Skeletal muscle tissue (tissue), 4 donors: Measurements from ENCODE around the gene RARG. TPM values are rescaled to one million over a fixed set of nuclear protein-coding genes. Genes with fewer than 3 reads are reported as not detected.

Experiments
- H3K27ac ChIP-seq: one replicate; pipeline ENCODE4 v1.7.0; 2013; ENCODE audit warnings: mild to moderate bottlenecking, low read depth, low read length, inconsistent platforms
- H3K27me3 ChIP-seq, 3 donors: one replicate each; pipeline ENCODE4 v1.7.0; 2013; ENCODE audit warnings: low read length in 3 of 3; ENCODE audit not compliant: control insufficient read depth in 3 of 3, insufficient read depth in 3 of 3
- H3K36me3 ChIP-seq, 3 donors: one replicate each; pipeline ENCODE4 v1.7.0; 2013; ENCODE audit warnings: low read length in 3 of 3; ENCODE audit not compliant: control insufficient read depth in 3 of 3, insufficient read depth in 3 of 3
- H3K4me1 ChIP-seq, 3 donors: one replicate each; pipeline ENCODE4 v1.7.0; 2013; ENCODE audit warnings: low read length in 3 of 3, mild to moderate bottlenecking in 3 of 3; ENCODE audit not compliant: control insufficient read depth in 3 of 3, insufficient read depth in 3 of 3
- H3K4me3 ChIP-seq, 3 donors: one replicate each; pipeline ENCODE4 v1.7.0; 2013; ENCODE audit warnings: low read length in 3 of 3
- H3K9ac ChIP-seq, 3 donors: one replicate each; pipeline ENCODE4 v1.7.0; 2013; ENCODE audit warnings: low read length in 3 of 3, mild to moderate bottlenecking in 3 of 3, moderate library complexity in 2 of 3, low read depth in 1 of 3
- H3K9me3 ChIP-seq, 3 donors: one replicate each; pipeline ENCODE4 v1.7.0; 2013; ENCODE audit warnings: low read length in 3 of 3; ENCODE audit not compliant: control insufficient read depth in 3 of 3
- total RNA-seq: library from RNA; depleted of rRNA; stranded (reverse); fragments of >200 nt; gene quantifications from one replicate; pipeline ENCODE4 v1.2.3, GENCODE V29; 2014
- donor health status: Osteomylitis.

RARG gene
- total RNA-seq, 1 donor from 2014 or later = 12.5 TPM

DNA sequence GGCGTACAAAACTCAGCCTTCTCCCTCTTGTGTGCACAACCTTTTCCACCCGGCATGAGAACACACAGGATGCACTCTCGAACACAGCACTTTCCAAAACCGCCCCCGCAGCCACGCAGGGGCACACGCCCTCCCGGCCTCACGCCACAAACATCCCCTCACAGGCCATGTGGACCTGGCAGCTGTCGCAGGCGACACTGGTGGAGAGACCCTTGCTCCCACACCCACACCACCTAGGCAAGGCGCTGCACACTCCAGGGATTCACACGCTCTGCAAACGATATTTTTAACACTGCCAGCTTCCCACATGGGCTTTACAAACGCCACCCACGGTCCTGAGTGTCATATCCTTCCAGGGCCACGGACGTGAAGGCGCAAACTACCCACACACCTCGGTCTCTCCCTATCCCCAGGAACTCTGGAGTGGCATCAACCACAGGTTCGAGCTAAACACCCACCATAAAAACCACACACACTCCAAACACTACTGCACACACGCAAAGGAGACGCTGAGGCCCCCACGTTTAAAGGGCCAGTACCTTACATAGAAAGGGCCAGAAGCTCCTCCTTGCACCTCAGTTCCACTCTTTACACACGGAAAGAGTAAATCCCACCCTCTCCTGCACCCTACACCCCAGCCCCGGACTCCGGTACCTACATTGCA lies 12.6 kb downstream of the RARG start:
- H3K4me1 ChIP-seq = peaks cover 70 to 77% (median 70%) of the 10 kb centered on the region in 3 donors
- H3K9ac ChIP-seq = peak overlapping the region; percentile 34 to 83 (median 69)
- H3K27me3 ChIP-seq = no peaks in the 10 kb centered on the region
- peak overlapping the region; percentile 77 to 94 (median 94) for H3K4me3 ChIP-seq
- peak overlapping the region; percentile 56 for H3K27ac ChIP-seq
- H3K9me3 ChIP-seq = no peaks in the 10 kb centered on the region
- peaks cover 3 to 9% (median 4%) of the 10 kb centered on the region in 3 donors for H3K36me3 ChIP-seq

DNA sequence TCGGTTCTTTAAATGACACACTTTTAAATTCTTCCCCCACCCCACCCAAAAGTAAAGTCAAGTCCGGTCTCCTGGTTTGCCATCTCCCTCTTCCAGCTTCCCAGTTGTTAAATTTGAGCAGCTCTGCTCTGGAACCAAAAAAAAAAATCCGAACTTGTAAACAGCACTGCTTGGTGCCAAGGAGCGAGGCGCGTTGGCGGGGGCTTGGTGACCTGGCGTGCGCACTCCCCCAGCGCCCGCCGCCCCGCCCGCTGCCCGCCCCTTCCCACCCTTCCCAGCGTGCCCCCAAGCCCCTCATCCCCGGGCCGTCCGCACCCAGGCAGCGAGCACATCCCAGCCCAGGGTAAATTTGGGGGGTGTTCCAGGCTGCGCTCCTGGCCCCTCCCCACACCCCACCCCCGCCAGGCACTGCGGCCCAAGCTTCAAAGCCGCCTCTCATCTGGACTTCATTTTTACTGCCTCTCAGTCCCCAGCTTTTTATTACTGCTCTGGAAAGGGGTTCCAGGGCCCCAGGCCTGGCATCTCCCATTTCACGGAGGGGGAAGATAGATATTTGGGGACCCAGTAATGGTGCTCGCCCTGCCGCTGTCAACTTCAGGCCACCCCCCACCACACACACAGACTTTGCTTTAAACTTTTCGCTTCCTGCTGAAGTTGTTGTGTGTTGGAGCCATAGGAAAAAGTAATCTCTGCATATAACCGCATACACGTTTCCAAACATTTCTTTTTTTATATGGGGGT lies 13.3 kb downstream of the RARG start:
- peak overlapping the region; percentile 34 to 83 (median 69) for H3K9ac ChIP-seq
- no peaks in the 10 kb centered on the region for H3K27me3 ChIP-seq
- peaks cover 8 to 15% (median 10%) of the 10 kb centered on the region in 3 donors for H3K36me3 ChIP-seq
- H3K4me3 ChIP-seq = peak overlapping the region; percentile 77 to 94 (median 94)
- peak overlapping the region; percentile 56 for H3K27ac ChIP-seq
- peaks cover 68 to 78% (median 73%) of the 10 kb centered on the region in 3 donors for H3K4me1 ChIP-seq
- no peaks in the 10 kb centered on the region for H3K9me3 ChIP-seq

DNA sequence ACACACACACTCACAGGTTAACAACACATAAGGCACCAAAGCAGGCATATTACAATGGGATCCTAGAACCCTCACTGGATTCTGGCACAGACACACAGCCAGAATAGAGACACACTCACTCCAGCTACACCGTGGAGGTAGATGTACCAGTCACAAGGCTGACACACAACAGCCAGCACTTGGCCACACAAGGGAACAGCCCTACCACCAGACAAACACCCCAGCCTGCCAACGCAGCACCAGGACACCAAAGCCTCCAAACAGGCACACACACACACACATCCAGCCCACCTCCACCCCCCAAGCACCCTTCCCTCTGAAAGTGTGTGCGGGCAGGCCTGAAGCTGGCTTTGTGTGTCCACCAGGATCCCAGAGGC lies 14.1 kb downstream of the RARG start:
- no peaks in the 10 kb centered on the region for H3K9me3 ChIP-seq
- H3K27me3 ChIP-seq = no peaks in the 10 kb centered on the region
- peaks cover 9 to 23% (median 17%) of the 10 kb centered on the region in 3 donors for H3K36me3 ChIP-seq
- H3K27ac ChIP-seq = peak overlapping the region; percentile 56
- H3K4me3 ChIP-seq = peak overlapping the region; percentile 52 to 58 (median 55)
- H3K9ac ChIP-seq = peak overlapping the region in 1 of 3 donors; percentile 66
- H3K4me1 ChIP-seq = peaks cover 67 to 78% (median 70%) of the 10 kb centered on the region in 3 donors

DNA sequence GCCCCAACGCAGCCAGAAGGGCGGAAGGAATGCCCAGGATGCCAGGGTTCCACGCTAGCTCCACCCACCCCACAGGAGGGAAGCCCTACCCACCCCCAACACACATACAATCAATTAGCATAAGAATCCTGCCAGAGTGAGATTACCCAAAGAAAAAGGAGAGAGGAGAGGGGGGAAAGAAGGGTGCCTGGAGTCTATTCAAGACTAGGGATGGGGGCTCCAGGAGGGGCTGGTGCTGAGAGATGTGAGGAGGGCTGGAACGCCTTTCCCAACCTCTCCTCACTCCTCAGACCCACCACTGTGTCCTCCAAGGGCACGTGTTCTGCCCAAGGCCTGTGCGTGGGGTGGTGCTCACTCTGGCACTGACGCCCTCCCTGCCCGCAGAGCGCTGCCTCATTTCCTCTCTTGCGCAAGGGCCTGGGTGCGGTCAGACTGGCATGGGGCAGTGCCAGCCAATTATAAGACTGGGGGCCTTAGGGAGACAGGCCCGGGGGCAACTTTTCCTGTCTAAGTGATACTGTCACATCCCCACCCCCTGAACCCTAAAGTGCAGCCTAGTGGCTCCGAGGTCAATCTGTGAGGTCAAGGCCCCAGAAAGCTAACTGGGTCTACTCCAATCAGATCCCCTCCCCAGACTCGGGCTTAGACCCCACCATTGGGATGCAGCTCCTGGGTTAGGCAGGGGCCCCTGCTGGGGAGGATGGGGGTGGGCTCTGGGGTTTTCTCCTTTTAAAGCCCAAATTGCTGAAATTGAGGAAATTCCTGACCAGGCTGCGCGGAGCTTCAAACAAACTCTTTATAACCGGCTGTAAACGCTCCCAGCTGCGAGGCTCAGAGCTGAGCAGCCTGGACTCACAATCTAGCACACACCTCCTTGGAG lies 14.7 kb downstream of the RARG start:
- Histone ChIP-seq H3K4me1 (peaks cover 63 to 72% (median 64%) of the 10 kb centered on the region in 3 donors), H3K36me3 (peaks cover 12 to 29% (median 24%) of the 10 kb centered on the region in 3 donors), H3K27me3 (no peaks in the 10 kb centered on the region), H3K9me3 (no peaks in the 10 kb centered on the region), H3K9ac (peak overlapping the region; percentile 14 to 66 (median 33)), H3K4me3 (peak overlapping the region; percentile 52 to 58 (median 55)), H3K27ac (peak overlapping the region; percentile 56)

DNA sequence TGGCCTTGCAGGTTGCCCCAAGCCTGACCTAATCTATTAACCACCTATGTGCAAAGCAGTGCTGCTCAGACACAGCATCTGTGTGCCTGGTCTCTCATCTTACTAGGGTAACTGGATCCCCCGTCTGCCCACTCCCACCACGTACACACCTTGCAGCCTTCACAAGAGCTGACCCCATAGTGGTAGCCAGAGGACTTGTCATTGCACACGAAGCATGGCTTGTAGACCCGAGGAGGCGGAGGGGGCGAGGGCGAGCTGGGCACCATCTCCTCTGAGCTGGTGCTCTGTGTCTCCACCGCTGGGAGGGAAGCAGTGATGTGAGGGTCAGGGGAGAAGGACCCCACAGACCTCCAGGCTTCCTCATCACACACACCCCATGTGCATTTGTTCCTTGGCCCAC lies 16.5 kb downstream of the RARG start:
- H3K36me3 ChIP-seq = peaks cover 26 to 45% (median 37%) of the 10 kb centered on the region in 3 donors
- H3K27ac ChIP-seq = no peak overlapping the region
- no peaks in the 10 kb centered on the region for H3K27me3 ChIP-seq
- peaks cover 56 to 62% (median 56%) of the 10 kb centered on the region in 3 donors for H3K4me1 ChIP-seq
- peak overlapping the region in 1 of 3 donors; percentile 11 for H3K9ac ChIP-seq
- no peak overlapping the region for H3K4me3 ChIP-seq
- no peaks in the 10 kb centered on the region for H3K9me3 ChIP-seq

DNA sequence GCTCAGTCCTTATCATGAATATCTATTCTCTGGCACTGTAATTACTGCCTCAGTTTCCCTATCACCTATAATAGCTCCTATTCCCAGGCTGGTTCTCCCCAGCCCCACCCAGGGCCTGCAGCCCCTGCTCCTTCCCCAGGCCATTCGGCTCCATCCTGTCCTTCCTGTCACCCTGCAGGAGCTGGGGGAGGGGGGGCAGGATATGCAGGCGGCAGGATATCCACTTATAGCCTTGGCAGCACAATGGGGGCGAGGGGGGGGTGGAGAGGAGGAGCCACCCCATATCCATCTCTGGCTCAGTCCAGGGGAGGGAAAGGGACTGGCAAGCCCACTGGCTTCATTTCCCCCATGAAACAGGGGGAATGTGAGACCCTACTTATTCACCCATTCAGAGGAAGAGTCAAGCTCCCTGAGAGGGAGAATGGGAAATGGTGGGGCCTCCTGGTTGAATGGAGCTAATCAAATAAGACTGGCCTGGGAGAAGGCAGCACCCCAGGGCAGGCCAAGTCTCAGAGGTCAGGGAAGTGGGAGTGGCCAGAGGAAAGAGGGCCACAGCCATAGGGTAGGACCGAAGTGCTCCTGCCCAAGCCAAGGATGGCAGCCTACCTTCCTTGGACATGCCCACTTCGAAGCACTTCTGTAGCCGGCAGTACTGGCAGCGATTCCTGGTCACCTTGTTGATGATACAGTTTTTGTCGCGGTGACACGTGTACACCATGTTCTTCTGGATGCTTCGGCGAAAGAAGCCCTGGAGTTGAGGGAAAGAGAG lies 17.1 kb downstream of the RARG start:
- Histone ChIP-seq H3K9ac (peak overlapping the region in 1 of 3 donors; percentile 45), H3K27me3 (no peaks in the 10 kb centered on the region), H3K36me3 (peaks cover 29 to 49% (median 37%) of the 10 kb centered on the region in 3 donors), H3K27ac (no peak overlapping the region), H3K4me3 (peak overlapping the region in 1 of 3 donors; percentile 29), H3K9me3 (no peaks in the 10 kb centered on the region), H3K4me1 (peaks cover 54 to 59% (median 56%) of the 10 kb centered on the region in 3 donors)

DNA sequence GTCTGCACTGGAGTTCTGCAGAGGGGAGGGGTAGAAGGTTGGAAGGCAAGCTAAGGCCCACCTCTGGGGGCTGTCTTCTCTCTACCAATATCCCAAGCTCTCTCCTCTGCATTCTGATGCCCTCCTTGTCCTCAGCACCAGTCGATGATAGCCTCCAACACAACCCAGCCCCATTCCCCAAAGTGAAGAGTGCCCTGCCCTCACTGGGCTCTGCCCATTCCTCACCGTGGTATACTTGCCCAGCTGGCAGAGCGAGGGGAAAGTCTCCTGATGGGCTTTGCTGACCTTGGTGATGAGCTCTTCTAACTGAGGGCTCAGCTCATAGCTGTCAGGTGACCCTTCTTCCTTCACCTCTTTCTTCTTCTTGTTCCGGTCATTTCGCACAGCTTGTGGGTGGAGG lies 17.8 kb downstream of the RARG start:
- Histone ChIP-seq H3K9ac (peak overlapping the region in 1 of 3 donors; percentile 45), H3K36me3 (peaks cover 29 to 49% (median 37%) of the 10 kb centered on the region in 3 donors), H3K27ac (no peak overlapping the region), H3K4me3 (peak overlapping the region in 1 of 3 donors; percentile 29), H3K27me3 (no peaks in the 10 kb centered on the region), H3K4me1 (peaks cover 49 to 55% (median 50%) of the 10 kb centered on the region in 3 donors), H3K9me3 (no peaks in the 10 kb centered on the region)

DNA sequence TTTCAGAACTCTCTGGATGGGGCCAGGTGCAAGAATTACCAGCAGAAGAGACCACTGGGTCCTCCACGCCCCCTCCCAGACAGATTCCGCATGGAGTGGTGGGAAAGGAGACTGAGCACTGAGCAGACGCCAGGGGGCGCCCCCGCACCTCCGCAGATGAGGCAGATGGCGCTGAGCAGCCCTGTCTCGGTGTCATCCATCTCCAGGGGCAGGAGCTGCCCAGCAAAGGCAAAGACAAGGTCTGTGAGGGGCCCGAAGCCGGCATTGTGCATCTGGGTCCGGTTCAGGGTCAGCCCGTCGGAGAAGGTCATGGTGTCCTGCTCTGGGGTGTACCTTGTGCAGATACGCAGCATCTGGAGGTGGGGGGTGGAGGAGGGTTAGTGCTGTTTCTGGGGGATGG lies 18.7 kb downstream of the RARG start:
- Histone ChIP-seq H3K27ac (no peak overlapping the region), H3K36me3 (peaks cover 29 to 49% (median 37%) of the 10 kb centered on the region in 3 donors), H3K9me3 (no peaks in the 10 kb centered on the region), H3K4me3 (no peak overlapping the region), H3K4me1 (peaks cover 51 to 61% (median 53%) of the 10 kb centered on the region in 3 donors), H3K27me3 (no peaks in the 10 kb centered on the region), H3K9ac (peak overlapping the region in 1 of 3 donors; percentile 45)

DNA sequence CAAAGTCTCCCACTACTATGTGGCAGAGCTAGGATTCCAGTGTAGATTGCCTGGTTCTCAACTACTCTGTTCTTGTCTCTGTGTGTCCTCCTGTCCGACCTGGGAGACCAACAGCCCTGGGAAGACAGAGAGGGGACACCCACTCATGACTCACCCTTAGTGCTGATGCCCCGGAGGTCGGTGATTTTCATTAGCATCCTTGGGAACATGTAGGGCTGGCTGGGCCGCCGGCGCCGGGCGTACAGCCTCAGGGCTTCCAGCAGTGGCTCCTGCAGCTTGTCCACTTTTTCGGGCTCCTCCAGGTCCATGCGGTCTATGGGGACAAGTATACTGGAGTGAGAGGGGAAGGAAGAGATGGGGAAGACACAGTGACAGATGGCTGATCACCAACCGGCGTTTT lies 19.1 kb downstream of the RARG start:
- Histone ChIP-seq H3K27ac (no peak overlapping the region), H3K27me3 (no peaks in the 10 kb centered on the region), H3K36me3 (peaks cover 29 to 49% (median 37%) of the 10 kb centered on the region in 3 donors), H3K4me1 (peaks cover 50 to 63% (median 50%) of the 10 kb centered on the region in 3 donors), H3K9me3 (no peaks in the 10 kb centered on the region), H3K9ac (peak overlapping the region in 1 of 3 donors; percentile 40), H3K4me3 (no peak overlapping the region)
